Measurements from ENCODE around the gene GRK6. TPM values are rescaled to one million over a fixed set of nuclear protein-coding genes. Genes with fewer than 3 reads are reported as not detected.

The GRK6 gene
- total and polyA plus RNA-seq, 2 experiments from 2014 or later: 13.0 to 56.8 TPM

- peaks cover 23% of the 10 kb centered on the region for H3K27me3 Mint-ChIP-seq (ENCODE audit: insufficient read depth, low read depth, poor library complexity)
- Histone ChIP-seq H3K4me3 (no peak overlapping the region), H3K79me2 (replicated peaks; ENCODE audit: insufficient read depth) (no peaks in the 10 kb centered on the region), H3K27ac (ENCODE audit: low read depth) (no peak overlapping the region), H3K4me1 (ENCODE audit: insufficient read depth) (peaks cover 7% of the 10 kb centered on the region; the same call in 1 of the 2 replicates), H2AFZ (no peak overlapping the region), H4K20me1 (replicated peaks; ENCODE audit: insufficient read depth) (no peaks in the 10 kb centered on the region), H3K27me3 (ENCODE audit: insufficient read depth) (peaks cover 4% of the 10 kb centered on the region; the same call in 1 of the 2 replicates), H3F3A (replicated peaks; ENCODE audit: low read depth) (peaks cover 7% of the 10 kb centered on the region; the same call in 1 of the 2 replicates), H3K36me3 (ENCODE audit: insufficient read depth) (peaks cover 3% of the 10 kb centered on the region; the same call in 1 of the 2 replicates), H3K4me2 (no peak overlapping the region), H3K9me2 (ENCODE audit: insufficient read depth) (no peaks in the 10 kb centered on the region)
- DNase-seq (ENCODE audit: low spot score): no peak
- peaks cover 51% of the 10 kb centered on the region for H3K36me3 Mint-ChIP-seq (ENCODE audit: low read depth)
- ATAC-seq: no peak
- peaks cover 4% of the 10 kb centered on the region; the same call in 1 of the 3 replicates for H3K9me3 Mint-ChIP-seq
- TF ChIP-seq NANOG (IDR thresholded peaks at IDR 0.05; ENCODE audit: borderline replicate concordance): no peak
- no peak for TF ChIP-seq EZH2 (IDR thresholded peaks at IDR 0.05; ENCODE audit: low read depth, unreplicated experiment)
- TF ChIP-seq, protein P1, sequence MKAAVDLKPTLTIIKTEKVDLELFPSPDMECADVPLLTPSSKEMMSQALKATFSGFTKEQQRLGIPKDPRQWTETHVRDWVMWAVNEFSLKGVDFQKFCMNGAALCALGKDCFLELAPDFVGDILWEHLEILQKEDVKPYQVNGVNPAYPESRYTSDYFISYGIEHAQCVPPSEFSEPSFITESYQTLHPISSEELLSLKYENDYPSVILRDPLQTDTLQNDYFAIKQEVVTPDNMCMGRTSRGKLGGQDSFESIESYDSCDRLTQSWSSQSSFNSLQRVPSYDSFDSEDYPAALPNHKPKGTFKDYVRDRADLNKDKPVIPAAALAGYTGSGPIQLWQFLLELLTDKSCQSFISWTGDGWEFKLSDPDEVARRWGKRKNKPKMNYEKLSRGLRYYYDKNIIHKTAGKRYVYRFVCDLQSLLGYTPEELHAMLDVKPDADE (IDR thresholded peaks at IDR 0.05): no peak
- no peak for TF ChIP-seq CTCF (conservative IDR thresholded peaks at IDR 0.05; ENCODE audit: low read depth in 2 of 2)
- no peak for TF ChIP-seq ZNF462 (CRISPR knock-in tag; IDR thresholded peaks at IDR 0.05)
- no peak for TF ChIP-seq STAT1 (IDR thresholded peaks at IDR 0.05; ENCODE audit: unreplicated experiment)
- TF ChIP-seq JUNB (IDR thresholded peaks at IDR 0.05; ENCODE audit: unreplicated experiment): no peak
- H3K27ac Mint-ChIP-seq: no peak overlapping the region
- H3K4me1 Mint-ChIP-seq: peaks cover 17% of the 10 kb centered on the region
- no peak overlapping the region; the same call in 2 of the 3 replicates for H3K4me3 Mint-ChIP-seq
Observed at GRCh38 chr5:177439518-177440053, 13.1 kb downstream of the GRK6 start.

All from GM23338 (cell line).